ENCODE results near the gene ZBTB44. TPM values are rescaled to one million over a fixed set of nuclear protein-coding genes. Genes with fewer than 3 reads are reported as not detected.

Gene ZBTB44
- total and polyA plus RNA-seq, 2 donors (not counting 1 experiment from before 2014, with no cell fraction given): 22.8 to 36.5 TPM

GRCh38 chr11:130191896-130192295, 122.8 kb downstream of the ZBTB44 start:
- TF ChIP-seq EZH2 (IDR thresholded peaks at IDR 0.05; ENCODE audit: low read length, missing control alignments): no peak
- no peak for TF ChIP-seq CTCF (conservative IDR thresholded peaks at IDR 0.05 in 1 of 2, IDR thresholded peaks at IDR 0.05 in 1 of 2; ENCODE audit: low read depth in 1 of 2, low read length in 2 of 2)
- Histone ChIP-seq H2AFZ (ENCODE audit: low read length) (no peak overlapping the region), H3K4me2 (ENCODE audit: extremely low read depth, insufficient read depth, low read length) (no peak overlapping the region), H3K27ac (ENCODE audit: insufficient read depth, low read length) (no peak overlapping the region), H3K4me3 (replicated peaks in 1 of 4; ENCODE audit: control extremely low read depth in 1 of 4, insufficient read depth in 1 of 4, low read depth in 3 of 4, low read length in 4 of 4) (no peak overlapping the region), H3K4me1 (ENCODE audit: control insufficient read depth, extremely low read depth, insufficient read depth, low read length) (no peaks in the 10 kb centered on the region), H3K9me3 (ENCODE audit: control insufficient read depth, insufficient read depth, low read depth, low read length) (no peaks in the 10 kb centered on the region), H3K79me2 (ENCODE audit: control insufficient read depth, insufficient read depth, low read length) (no peaks in the 10 kb centered on the region), H3K36me3 (ENCODE audit: control insufficient read depth, insufficient read depth, low read length) (no peaks in the 10 kb centered on the region), H3K27me3 (ENCODE audit: control insufficient read depth, insufficient read depth, low read length) (no peaks in the 10 kb centered on the region), H4K20me1 (ENCODE audit: control insufficient read depth, extremely low read depth, insufficient read depth, low read length) (no peaks in the 10 kb centered on the region), H3K9ac (ENCODE audit: insufficient read depth, low read length) (no peak overlapping the region)
- DNase-seq (ENCODE audit: low read depth in 2 of 2): no peak

- H3K36me3 ChIP-seq (ENCODE audit: control insufficient read depth, insufficient read depth, low read length): no peaks in the 10 kb centered on the region
- no peak for DNase-seq (ENCODE audit: low read depth in 2 of 2)
- H3K27ac ChIP-seq (ENCODE audit: insufficient read depth, low read length): no peak overlapping the region
- no peak overlapping the region for H3K9ac ChIP-seq (ENCODE audit: insufficient read depth, low read length)
- no peak overlapping the region for H3K4me3 ChIP-seq (replicated peaks in 1 of 4; ENCODE audit: control extremely low read depth in 1 of 4, insufficient read depth in 1 of 4, low read depth in 3 of 4, low read length in 4 of 4)
- H4K20me1 ChIP-seq (ENCODE audit: control insufficient read depth, extremely low read depth, insufficient read depth, low read length): no peaks in the 10 kb centered on the region
- H3K27me3 ChIP-seq (ENCODE audit: control insufficient read depth, insufficient read depth, low read length): no peaks in the 10 kb centered on the region
- TF ChIP-seq EZH2 (IDR thresholded peaks at IDR 0.05; ENCODE audit: low read length, missing control alignments): no peak
- TF ChIP-seq CTCF (conservative IDR thresholded peaks at IDR 0.05 in 1 of 2, IDR thresholded peaks at IDR 0.05 in 1 of 2; ENCODE audit: low read depth in 1 of 2, low read length in 2 of 2): no peak
- no peaks in the 10 kb centered on the region for H3K79me2 ChIP-seq (ENCODE audit: control insufficient read depth, insufficient read depth, low read length)
- no peaks in the 10 kb centered on the region for H3K9me3 ChIP-seq (ENCODE audit: control insufficient read depth, insufficient read depth, low read depth, low read length)
- H2AFZ ChIP-seq (ENCODE audit: low read length): no peak overlapping the region
- no peak overlapping the region for H3K4me2 ChIP-seq (ENCODE audit: extremely low read depth, insufficient read depth, low read length)
- no peaks in the 10 kb centered on the region for H3K4me1 ChIP-seq (ENCODE audit: control insufficient read depth, extremely low read depth, insufficient read depth, low read length)
Measured at GRCh38 chr11:130190371-130190881, 124.3 kb downstream of the ZBTB44 start.

- Histone ChIP-seq H3K9me3 (ENCODE audit: control insufficient read depth, insufficient read depth, low read depth, low read length) (no peaks in the 10 kb centered on the region), H3K36me3 (ENCODE audit: control insufficient read depth, insufficient read depth, low read length) (no peaks in the 10 kb centered on the region), H3K27ac (ENCODE audit: insufficient read depth, low read length) (no peak overlapping the region), H2AFZ (ENCODE audit: low read length) (no peak overlapping the region), H3K4me3 (replicated peaks in 1 of 4; ENCODE audit: control extremely low read depth in 1 of 4, insufficient read depth in 1 of 4, low read depth in 3 of 4, low read length in 4 of 4) (no peak overlapping the region), H3K27me3 (ENCODE audit: control insufficient read depth, insufficient read depth, low read length) (peaks cover 3% of the 10 kb centered on the region), H4K20me1 (ENCODE audit: control insufficient read depth, extremely low read depth, insufficient read depth, low read length) (no peaks in the 10 kb centered on the region), H3K9ac (ENCODE audit: insufficient read depth, low read length) (no peak overlapping the region), H3K79me2 (ENCODE audit: control insufficient read depth, insufficient read depth, low read length) (no peaks in the 10 kb centered on the region), H3K4me1 (ENCODE audit: control insufficient read depth, extremely low read depth, insufficient read depth, low read length) (no peaks in the 10 kb centered on the region), H3K4me2 (ENCODE audit: extremely low read depth, insufficient read depth, low read length) (no peak overlapping the region)
- TF ChIP-seq EZH2 (IDR thresholded peaks at IDR 0.05; ENCODE audit: low read length, missing control alignments) (no peak), CTCF (conservative IDR thresholded peaks at IDR 0.05 in 1 of 2, IDR thresholded peaks at IDR 0.05 in 1 of 2; ENCODE audit: low read depth in 1 of 2, low read length in 2 of 2) (no peak)
- DNase-seq (ENCODE audit: low read depth in 2 of 2): no peak
Measured at GRCh38 chr11:130189492-130190210, 125.1 kb downstream of the ZBTB44 start.

Data from fibroblast of lung (primary cell).